AG09319 (cell line): Measurements from ENCODE around the gene KCNAB1.

Source experiments
- DNase-seq: peaks from one replicate; pipeline ENCODE4 v3.0.0-alpha.2; 2010; ENCODE audit warnings: low read depth; ENCODE audit errors: extremely low read depth
- CTCF ChIP-seq: IDR thresholded peaks from 2 replicates; pipeline ENCODE4 v1.5.1; 2011; ENCODE audit warnings: low read depth, mild to moderate bottlenecking, inconsistent platforms, low read length, moderate library complexity

Gene KCNAB1

GRCh38 chr3:156460206-156460611, 339.8 kb downstream of the KCNAB1 start:
- DNase-seq: no peak
- no peak for TF ChIP-seq CTCF

- no peak for TF ChIP-seq CTCF
- DNase-seq: no peak
Measured at GRCh38 chr3:156461889-156462288, 341.5 kb downstream of the KCNAB1 start.

GRCh38 chr3:156463123-156463522, 342.7 kb downstream of the KCNAB1 start:
- DNase-seq: no peak
- no peak for TF ChIP-seq CTCF

GRCh38 chr3:156465194-156465593, 344.8 kb downstream of the KCNAB1 start:
- DNase-seq: no peak
- TF ChIP-seq CTCF: no peak

- TF ChIP-seq CTCF: no peak
- no peak for DNase-seq
Measured at GRCh38 chr3:156469456-156469855, 349.1 kb downstream of the KCNAB1 start.

- no peak for DNase-seq
- TF ChIP-seq CTCF: no peak
Measured at GRCh38 chr3:156471431-156471830, 351.1 kb downstream of the KCNAB1 start.

GRCh38 chr3:156472150-156472549, 351.8 kb downstream of the KCNAB1 start:
- DNase-seq: no peak
- no peak for TF ChIP-seq CTCF

GRCh38 chr3:156472684-156473083, 352.3 kb downstream of the KCNAB1 start:
- TF ChIP-seq CTCF: no peak
- no peak for DNase-seq
